ENCODE data around the gene POLR1B.
"Not testable (repeated sequence)": the region's sequence is repeated elsewhere in the genome, so short reads cannot be mapped to it uniquely, and the experiment has no call there.

POLR1B gene

GRCh38 chr2:112602917-112603316 is 60.7 kb downstream of the POLR1B start:
- DNase-seq, result no peak

GRCh38 chr2:112603731-112604130 is 61.5 kb downstream of the POLR1B start:
- no peak for DNase-seq

GRCh38 chr2:112604952-112605351 is 62.7 kb downstream of the POLR1B start:
- DNase-seq, result no peak

- no peak for DNase-seq
These were observed 63.7 kb downstream of the POLR1B start for GRCh38 chr2:112605926-112606325.

- no peak for DNase-seq
These were observed 64.3 kb downstream of the POLR1B start for GRCh38 chr2:112606547-112606946.

GRCh38 chr2:112607680-112608438 is 65.6 kb downstream of the POLR1B start:
- no peak for DNase-seq

GRCh38 chr2:112609320-112609719 is 67.1 kb downstream of the POLR1B start:
- not testable (repeated sequence) for DNase-seq

GRCh38 chr2:112612283-112612682 is 70.0 kb downstream of the POLR1B start:
- DNase-seq, result not testable (repeated sequence)

GRCh38 chr2:112614201-112614840 is 72.1 kb downstream of the POLR1B start:
- DNase-seq, result no peak

GRCh38 chr2:112615051-112615450 is 72.8 kb downstream of the POLR1B start:
- DNase-seq, result no peak

- DNase-seq, result not testable (repeated sequence)
These were observed 73.5 kb downstream of the POLR1B start for GRCh38 chr2:112615798-112616197.

- DNase-seq, result no peak
These were observed 76.1 kb downstream of the POLR1B start for GRCh38 chr2:112618383-112618782.

- DNase-seq, result no peak
These were observed 79.7 kb downstream of the POLR1B start for GRCh38 chr2:112621790-112622527.

GRCh38 chr2:112622528-112622849 is 80.2 kb downstream of the POLR1B start:
- DNase-seq, result no peak

- DNase-seq, result no peak
These were observed 81.9 kb downstream of the POLR1B start for GRCh38 chr2:112623913-112624777.

GRCh38 chr2:112625474-112626114 is 83.3 kb downstream of the POLR1B start:
- no peak for DNase-seq

- peak; percentile 96 for DNase-seq
These were observed 84.4 kb downstream of the POLR1B start for GRCh38 chr2:112626604-112627059.

Data from NCI-H1694 treated with DMSO at 0.1 percent for 48 hours (cell line).